ENCODE results near the gene PDE4D.
A peak's percentile ranks its signal among the peaks of the same experiment; 100 is the strongest.

Gene PDE4D

GRCh38 chr5:59285300-59286016 is 608.1 kb downstream of the PDE4D start:
- in situ Hi-C loops (cut with MboI; ENCODE audit: low sequenced_read_pairs), result no loop called here
- no peak overlapping the region for H3K4me3 ChIP-seq
- H3K36me3 ChIP-seq (replicated peaks), result no peaks in the 10 kb centered on the region
- H3K4me1 ChIP-seq, result no peaks in the 10 kb centered on the region
- H3K27me3 ChIP-seq (ENCODE audit: low read depth), result no peaks in the 10 kb centered on the region
- no peak for DNase-seq (ENCODE audit: low spot score in 2 of 2)
- H3K9me3 ChIP-seq, result no peaks in the 10 kb centered on the region

GRCh38 chr5:59282726-59283125 is 610.8 kb downstream of the PDE4D start:
- Histone ChIP-seq H3K27me3 (ENCODE audit: low read depth) (0 out of 2 replicates have a peak, but pooled peaks cover 2% of the 10 kb centered on the region), H3K4me1 (no peaks in the 10 kb centered on the region), H3K9me3 (no peaks in the 10 kb centered on the region), H3K4me3 (no peak overlapping the region), H3K36me3 (replicated peaks) (no peaks in the 10 kb centered on the region)
- DNase-seq (ENCODE audit: low spot score in 2 of 2), result no peak
- in situ Hi-C loops (cut with MboI; ENCODE audit: low sequenced_read_pairs), result no loop called here

GRCh38 chr5:59279979-59280378 is 613.5 kb downstream of the PDE4D start:
- no peaks in the 10 kb centered on the region for H3K4me1 ChIP-seq
- no peaks in the 10 kb centered on the region for H3K9me3 ChIP-seq
- in situ Hi-C loops (cut with MboI; ENCODE audit: low sequenced_read_pairs), result no loop called here
- DNase-seq (ENCODE audit: low spot score in 2 of 2), result no peak
- H3K36me3 ChIP-seq (replicated peaks), result no peaks in the 10 kb centered on the region
- no peak overlapping the region for H3K4me3 ChIP-seq
- H3K27me3 ChIP-seq (ENCODE audit: low read depth), result peaks cover 9% of the 10 kb centered on the region; the same call in 1 of the 2 replicates

GRCh38 chr5:59276917-59277372 is 616.6 kb downstream of the PDE4D start:
- Histone ChIP-seq H3K27me3 (ENCODE audit: low read depth) (peaks cover 9% of the 10 kb centered on the region; the same call in 1 of the 2 replicates), H3K9me3 (no peaks in the 10 kb centered on the region), H3K4me1 (no peaks in the 10 kb centered on the region), H3K36me3 (replicated peaks) (no peaks in the 10 kb centered on the region), H3K4me3 (no peak overlapping the region)
- DNase-seq (ENCODE audit: low spot score in 2 of 2), result no peak
- in situ Hi-C loops (cut with MboI; ENCODE audit: low sequenced_read_pairs), result no loop called here

- Histone ChIP-seq H3K4me1 (no peaks in the 10 kb centered on the region), H3K27me3 (ENCODE audit: low read depth) (peaks cover 9% of the 10 kb centered on the region; the same call in 1 of the 2 replicates), H3K4me3 (no peak overlapping the region), H3K9me3 (no peaks in the 10 kb centered on the region), H3K36me3 (replicated peaks) (no peaks in the 10 kb centered on the region)
- DNase-seq (ENCODE audit: low spot score in 2 of 2), result no peak
- in situ Hi-C loops (cut with MboI; ENCODE audit: low sequenced_read_pairs), result no loop called here
These were observed 617.2 kb downstream of the PDE4D start for GRCh38 chr5:59276325-59276675.

- Histone ChIP-seq H3K27me3 (ENCODE audit: low read depth) (peaks cover 9% of the 10 kb centered on the region; the same call in 1 of the 2 replicates), H3K4me3 (no peak overlapping the region)
- in situ Hi-C loops (cut with MboI; ENCODE audit: low sequenced_read_pairs), result no loop called here
These were observed 617.8 kb downstream of the PDE4D start for GRCh38 chr5:59275510-59276324.

DNA sequence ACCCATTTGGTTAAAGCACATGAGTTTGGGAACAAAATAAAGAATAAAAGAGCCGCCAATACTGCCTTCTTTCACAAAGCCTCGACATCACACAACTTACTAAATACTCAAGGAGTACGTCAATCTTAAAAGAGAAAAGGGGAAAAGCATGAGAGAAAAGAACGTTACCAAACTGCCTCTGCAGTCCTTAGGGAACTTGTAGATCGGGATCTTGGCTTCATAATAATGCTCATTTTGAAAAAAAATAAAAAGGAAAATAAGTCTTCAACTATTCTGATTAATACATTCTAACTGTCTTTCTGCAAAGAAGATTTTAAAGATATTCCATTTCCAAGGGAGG is 618.4 kb downstream of the PDE4D start:
- no peak overlapping the region for H3K4me3 ChIP-seq
- H3K4me1 ChIP-seq, result no peaks in the 10 kb centered on the region
- H3K9me3 ChIP-seq, result no peaks in the 10 kb centered on the region
- in situ Hi-C loops (cut with MboI; ENCODE audit: low sequenced_read_pairs), result no loop called here
- H3K27me3 ChIP-seq (ENCODE audit: low read depth), result peaks cover 9% of the 10 kb centered on the region; the same call in 1 of the 2 replicates
- DNase-seq (ENCODE audit: low spot score in 2 of 2), result no peak
- no peaks in the 10 kb centered on the region for H3K36me3 ChIP-seq (replicated peaks)

More at GRCh38 chr5:59275510-59276324, 617.8 kb downstream of the PDE4D start:
- peak; percentile 5 to 15 for DNase-seq (ENCODE audit: low spot score in 2 of 2)
- H3K36me3 ChIP-seq (replicated peaks), result no peaks in the 10 kb centered on the region
- no peaks in the 10 kb centered on the region for H3K4me1 ChIP-seq
- no peaks in the 10 kb centered on the region for H3K9me3 ChIP-seq

DNA sequence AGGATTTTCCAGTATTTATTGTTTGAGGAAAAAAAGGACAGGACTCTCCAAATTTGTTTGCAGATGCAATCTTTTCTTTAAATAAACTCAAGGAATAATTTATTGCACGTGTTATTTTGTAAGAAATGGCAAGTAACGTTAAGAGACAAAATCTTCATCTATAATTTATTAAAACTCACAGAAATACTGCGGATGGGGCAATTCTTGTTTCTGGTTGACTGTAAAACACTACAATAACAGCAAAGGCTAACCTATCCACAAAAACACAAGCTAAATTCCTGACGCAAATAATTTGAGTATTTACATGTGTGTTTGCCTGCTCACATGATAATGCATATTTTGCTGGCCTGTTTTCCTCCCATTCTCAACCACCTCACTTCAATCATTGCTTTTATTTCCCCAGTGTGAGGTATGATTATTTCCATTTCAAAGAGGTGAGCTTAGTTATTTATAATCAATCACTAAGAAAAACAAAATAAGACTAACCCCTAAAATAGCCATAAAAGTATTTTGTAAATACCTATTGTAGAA is 619.4 kb downstream of the PDE4D start:
- H3K36me3 ChIP-seq (replicated peaks), result no peaks in the 10 kb centered on the region
- H3K27me3 ChIP-seq (ENCODE audit: low read depth), result peaks cover 7% of the 10 kb centered on the region; the same call in 1 of the 2 replicates
- in situ Hi-C loops (cut with MboI; ENCODE audit: low sequenced_read_pairs), result no loop called here
- H3K4me3 ChIP-seq, result no peak overlapping the region
- H3K4me1 ChIP-seq, result no peaks in the 10 kb centered on the region
- no peak for DNase-seq (ENCODE audit: low spot score in 2 of 2)
- H3K9me3 ChIP-seq, result no peaks in the 10 kb centered on the region

GRCh38 chr5:59272809-59273427 is 620.6 kb downstream of the PDE4D start:
- Histone ChIP-seq H3K27me3 (ENCODE audit: low read depth) (peaks cover 7% of the 10 kb centered on the region; the same call in 1 of the 2 replicates), H3K4me1 (no peaks in the 10 kb centered on the region), H3K36me3 (replicated peaks) (no peaks in the 10 kb centered on the region), H3K4me3 (no peak overlapping the region), H3K9me3 (no peaks in the 10 kb centered on the region)
- DNase-seq (ENCODE audit: low spot score in 2 of 2), result no peak
- in situ Hi-C loops (cut with MboI; ENCODE audit: low sequenced_read_pairs), result no loop called here

- Histone ChIP-seq H3K36me3 (replicated peaks) (no peaks in the 10 kb centered on the region), H3K9me3 (no peaks in the 10 kb centered on the region), H3K27me3 (ENCODE audit: low read depth) (no peaks in the 10 kb centered on the region), H3K4me3 (no peak overlapping the region), H3K4me1 (no peaks in the 10 kb centered on the region)
- DNase-seq (ENCODE audit: low spot score in 2 of 2), result no peak
- in situ Hi-C loops (cut with MboI; ENCODE audit: low sequenced_read_pairs), result no loop called here
These were observed 624.6 kb downstream of the PDE4D start for GRCh38 chr5:59268756-59269415.

- Histone ChIP-seq H3K27me3 (ENCODE audit: low read depth) (no peaks in the 10 kb centered on the region), H3K36me3 (replicated peaks) (no peaks in the 10 kb centered on the region), H3K9me3 (no peaks in the 10 kb centered on the region), H3K4me1 (no peaks in the 10 kb centered on the region), H3K4me3 (no peak overlapping the region)
- in situ Hi-C loops (cut with MboI; ENCODE audit: low sequenced_read_pairs), result no loop called here
- no peak for DNase-seq (ENCODE audit: low spot score in 2 of 2)
These were observed 626.5 kb downstream of the PDE4D start for GRCh38 chr5:59267033-59267432.

DNA sequence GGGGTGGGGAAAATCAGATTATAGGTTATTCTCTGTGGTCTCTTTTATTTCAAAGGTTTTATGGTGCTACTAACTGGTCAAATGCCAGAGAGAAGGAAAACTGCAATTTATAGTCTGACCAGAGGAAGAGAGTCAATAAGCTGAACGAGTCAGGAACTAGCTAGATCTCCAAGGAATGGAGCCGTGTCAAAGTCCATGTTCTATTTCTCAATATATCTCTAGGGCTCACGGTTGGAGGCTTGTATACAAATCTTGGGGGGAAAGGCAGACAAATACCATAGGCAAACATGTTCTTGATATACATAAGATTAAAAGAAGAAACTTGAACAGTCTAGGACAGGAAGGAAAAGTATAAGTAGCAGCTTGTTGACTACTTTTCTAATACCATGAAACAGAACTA is 627.1 kb downstream of the PDE4D start:
- no peak overlapping the region for H3K4me3 ChIP-seq
- no peak for DNase-seq (ENCODE audit: low spot score in 2 of 2)
- no peaks in the 10 kb centered on the region for H3K27me3 ChIP-seq (ENCODE audit: low read depth)
- in situ Hi-C loops (cut with MboI; ENCODE audit: low sequenced_read_pairs), result no loop called here
- H3K36me3 ChIP-seq (replicated peaks), result no peaks in the 10 kb centered on the region
- no peaks in the 10 kb centered on the region for H3K4me1 ChIP-seq
- no peaks in the 10 kb centered on the region for H3K9me3 ChIP-seq

DNA sequence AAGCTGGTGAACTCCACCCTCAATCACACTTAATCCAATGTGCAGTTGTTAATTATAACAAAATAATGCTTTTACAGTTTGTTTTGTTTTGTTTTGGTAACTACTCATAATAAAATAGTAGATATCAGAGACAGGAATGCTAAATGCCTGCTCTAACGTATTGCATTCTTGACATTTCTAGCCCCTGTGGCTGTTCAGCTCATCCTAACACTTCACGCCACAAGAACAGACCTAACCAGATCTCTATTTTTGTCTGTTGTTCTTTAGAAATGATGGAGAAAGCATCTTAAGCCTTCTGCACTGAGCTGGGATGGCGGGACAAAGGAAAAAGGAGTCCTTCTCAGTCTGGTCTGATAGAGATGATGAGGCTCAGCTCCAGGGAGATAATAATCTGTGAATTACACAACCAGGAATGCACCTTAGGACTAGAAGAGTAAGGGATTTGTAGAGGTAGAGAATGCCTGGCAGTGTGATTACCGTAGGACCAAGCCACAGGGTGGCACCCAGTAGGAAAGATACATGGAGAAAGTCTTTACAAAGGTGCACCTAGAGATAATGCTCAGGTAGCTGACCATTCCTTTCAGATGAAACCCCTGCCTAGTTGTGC is 628.8 kb downstream of the PDE4D start:
- in situ Hi-C loops (cut with MboI; ENCODE audit: low sequenced_read_pairs), result no loop called here
- no peaks in the 10 kb centered on the region for H3K4me1 ChIP-seq
- no peak overlapping the region for H3K4me3 ChIP-seq
- 0 out of 2 replicates have a peak, but pooled peaks cover 3% of the 10 kb centered on the region for H3K27me3 ChIP-seq (ENCODE audit: low read depth)
- H3K9me3 ChIP-seq, result no peaks in the 10 kb centered on the region
- H3K36me3 ChIP-seq (replicated peaks), result no peaks in the 10 kb centered on the region
- DNase-seq (ENCODE audit: low spot score in 2 of 2), result no peak

All from HAP-1 (cell line).